ENCODE results near the gene PKNOX2. TPM values are rescaled to one million over a fixed set of nuclear protein-coding genes. Genes with fewer than 3 reads are reported as not detected.

The PKNOX2 gene
- total RNA-seq, 4 donors from 2014 or later: 1.2 to 5.7 (median 2.2) TPM

- Histone ChIP-seq H3K9me3 (no peaks in the 10 kb centered on the region), H3K4me3 (no peak overlapping the region), H3K27ac (no peak overlapping the region), H3K27me3 (no peaks in the 10 kb centered on the region), H3K36me3 (no peaks in the 10 kb centered on the region), H3K4me1 (peaks cover 0 to 18% (median 6%) of the 10 kb centered on the region in 3 donors)
- 100% methylated on average over 2 to 3 of the region's 5 CpGs for WGBS, 2 donors (ENCODE audit: low coverage in 1 of 2)
- ATAC-seq: no peak
- TF ChIP-seq POLR2AphosphoS5 (IDR thresholded peaks at IDR 0.05) (no peak), CTCF (IDR thresholded peaks at IDR 0.05) (no peak), EP300 (IDR thresholded peaks at IDR 0.05) (no peak), POLR2A (IDR thresholded peaks at IDR 0.05) (no peak)
Observed at GRCh38 chr11:125303186-125303585, 138.6 kb downstream of the PKNOX2 start.

GRCh38 chr11:125303694-125304093, 139.1 kb downstream of the PKNOX2 start:
- no peak for ATAC-seq
- WGBS, 2 donors (ENCODE audit: low coverage in 1 of 2): 92 to 100% methylated on average over 1 to 3 of the region's 5 CpGs
- TF ChIP-seq POLR2A (IDR thresholded peaks at IDR 0.05) (no peak), EP300 (IDR thresholded peaks at IDR 0.05) (no peak), CTCF (IDR thresholded peaks at IDR 0.05) (no peak), POLR2AphosphoS5 (IDR thresholded peaks at IDR 0.05) (no peak)
- Histone ChIP-seq H3K27ac (no peak overlapping the region), H3K9me3 (no peaks in the 10 kb centered on the region), H3K4me1 (peaks cover 0 to 18% (median 6%) of the 10 kb centered on the region in 3 donors), H3K36me3 (no peaks in the 10 kb centered on the region), H3K27me3 (no peaks in the 10 kb centered on the region), H3K4me3 (no peak overlapping the region)

GRCh38 chr11:125304136-125304535, 139.6 kb downstream of the PKNOX2 start:
- Histone ChIP-seq H3K9me3 (no peaks in the 10 kb centered on the region), H3K4me1 (peaks cover 0 to 18% (median 6%) of the 10 kb centered on the region in 3 donors), H3K27me3 (no peaks in the 10 kb centered on the region), H3K36me3 (no peaks in the 10 kb centered on the region), H3K27ac (no peak overlapping the region), H3K4me3 (no peak overlapping the region)
- TF ChIP-seq CTCF (IDR thresholded peaks at IDR 0.05) (no peak), POLR2A (IDR thresholded peaks at IDR 0.05) (no peak), EP300 (IDR thresholded peaks at IDR 0.05) (no peak), POLR2AphosphoS5 (IDR thresholded peaks at IDR 0.05) (no peak)
- no peak for ATAC-seq
- WGBS, 2 donors (ENCODE audit: low coverage in 1 of 2): no CpG with 5 or more reads among the region's 7 CpGs

GRCh38 chr11:125304876-125305275, 140.3 kb downstream of the PKNOX2 start:
- H3K36me3 ChIP-seq: no peaks in the 10 kb centered on the region
- WGBS, 2 donors (ENCODE audit: low coverage in 1 of 2): 86 to 89% methylated on average over 7 to 9 of the region's 9 CpGs
- H3K27me3 ChIP-seq: no peaks in the 10 kb centered on the region
- H3K9me3 ChIP-seq: no peaks in the 10 kb centered on the region
- no peak overlapping the region for H3K4me3 ChIP-seq
- ATAC-seq: no peak
- peaks cover 0 to 18% (median 6%) of the 10 kb centered on the region in 3 donors for H3K4me1 ChIP-seq
- TF ChIP-seq CTCF (IDR thresholded peaks at IDR 0.05): no peak
- TF ChIP-seq EP300 (IDR thresholded peaks at IDR 0.05): no peak
- no peak for TF ChIP-seq POLR2A (IDR thresholded peaks at IDR 0.05)
- no peak for TF ChIP-seq POLR2AphosphoS5 (IDR thresholded peaks at IDR 0.05)
- no peak overlapping the region for H3K27ac ChIP-seq

GRCh38 chr11:125305345-125305744, 140.8 kb downstream of the PKNOX2 start:
- H3K4me1 ChIP-seq: peaks cover 0 to 15% (median 6%) of the 10 kb centered on the region in 3 donors
- no peaks in the 10 kb centered on the region for H3K36me3 ChIP-seq
- H3K27me3 ChIP-seq: no peaks in the 10 kb centered on the region
- H3K4me3 ChIP-seq: no peak overlapping the region
- ATAC-seq: no peak
- TF ChIP-seq EP300 (IDR thresholded peaks at IDR 0.05): no peak
- TF ChIP-seq POLR2AphosphoS5 (IDR thresholded peaks at IDR 0.05): no peak
- TF ChIP-seq POLR2A (IDR thresholded peaks at IDR 0.05): no peak
- no peak for TF ChIP-seq CTCF (IDR thresholded peaks at IDR 0.05)
- no peaks in the 10 kb centered on the region for H3K9me3 ChIP-seq
- WGBS, 2 donors (ENCODE audit: low coverage in 1 of 2): 100% methylated on average over 1 to 2 of the region's 7 CpGs
- no peak overlapping the region for H3K27ac ChIP-seq

All from gastroesophageal sphincter (tissue), 4 donors.